GM21390 (cell line): ENCODE measurements around the gene TACO1.

Experiments used
- ATAC-seq: cut with Tn5 transposase; IDR thresholded peaks from one replicate; pipeline ENCODE4 v1.9.1; 2021; ENCODE audit not compliant: unreplicated experiment

Gene TACO1

DNA sequence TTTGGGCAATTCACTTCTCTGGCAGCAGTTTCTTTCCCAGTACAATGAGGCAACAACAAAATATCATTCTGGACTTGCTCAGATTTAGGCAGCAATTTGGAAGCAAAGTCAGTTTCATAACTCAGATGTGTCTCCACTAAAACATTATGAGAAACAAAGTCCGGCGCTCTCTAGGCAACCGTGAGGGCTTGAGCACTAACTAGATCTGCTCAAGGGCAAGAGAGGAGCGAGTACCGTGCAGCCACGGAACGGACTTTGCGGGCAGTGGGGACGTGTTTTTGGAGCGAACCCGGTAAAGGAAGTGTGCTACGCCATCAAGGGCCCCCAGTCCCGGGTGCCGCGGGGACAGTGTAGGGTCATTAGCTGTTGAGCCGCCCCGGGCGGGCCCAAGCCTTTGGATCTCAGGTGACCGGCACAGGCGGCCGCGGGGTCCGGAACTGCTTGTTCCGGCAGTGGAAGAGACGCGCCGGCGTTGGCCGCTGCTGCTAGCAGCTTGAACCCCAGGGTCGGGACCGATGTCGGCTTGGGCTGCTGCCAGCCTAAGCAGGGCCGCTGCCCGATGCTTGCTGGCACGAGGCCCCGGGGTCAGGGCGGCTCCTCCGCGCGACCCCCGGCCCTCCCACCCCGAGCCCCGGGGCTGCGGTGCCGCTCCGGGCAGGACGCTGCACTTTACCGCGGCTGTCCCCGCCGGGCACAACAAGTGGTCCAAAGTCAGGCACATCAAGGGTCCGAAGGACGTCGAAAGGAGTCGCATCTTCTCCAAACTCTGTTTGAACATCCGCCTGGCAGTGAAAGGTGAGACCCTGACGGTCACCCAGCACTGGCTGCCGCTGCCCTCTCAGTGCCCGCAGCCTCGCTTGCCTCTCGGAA is at the start of gene TACO1:
TACO1 (plus strand) TSS at position 327 of the 870 bp plus-strand sequence; CDS start at position 516, 189 bp downstream.
- peak; percentile 84 for ATAC-seq

DNA sequence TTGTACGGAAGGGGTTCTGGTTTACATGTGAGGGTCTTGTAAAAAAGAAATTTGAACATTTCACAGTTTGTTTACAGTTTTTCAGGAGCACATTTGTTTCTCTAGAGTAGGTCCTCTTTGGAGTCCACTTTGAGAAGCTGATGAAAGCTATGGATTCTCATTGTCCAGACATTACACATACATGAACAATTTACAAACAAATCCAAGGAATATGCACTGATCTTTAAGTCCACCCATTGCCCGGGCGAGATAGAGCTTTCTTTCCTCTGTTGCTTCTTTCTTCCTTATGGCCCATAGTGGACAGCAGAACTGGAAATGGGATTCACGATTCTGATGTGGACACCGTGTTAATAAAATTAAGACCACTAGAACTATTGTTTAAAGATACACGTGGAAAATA is 48.5 kb upstream of the TACO1 start:
- ATAC-seq: no peak

DNA sequence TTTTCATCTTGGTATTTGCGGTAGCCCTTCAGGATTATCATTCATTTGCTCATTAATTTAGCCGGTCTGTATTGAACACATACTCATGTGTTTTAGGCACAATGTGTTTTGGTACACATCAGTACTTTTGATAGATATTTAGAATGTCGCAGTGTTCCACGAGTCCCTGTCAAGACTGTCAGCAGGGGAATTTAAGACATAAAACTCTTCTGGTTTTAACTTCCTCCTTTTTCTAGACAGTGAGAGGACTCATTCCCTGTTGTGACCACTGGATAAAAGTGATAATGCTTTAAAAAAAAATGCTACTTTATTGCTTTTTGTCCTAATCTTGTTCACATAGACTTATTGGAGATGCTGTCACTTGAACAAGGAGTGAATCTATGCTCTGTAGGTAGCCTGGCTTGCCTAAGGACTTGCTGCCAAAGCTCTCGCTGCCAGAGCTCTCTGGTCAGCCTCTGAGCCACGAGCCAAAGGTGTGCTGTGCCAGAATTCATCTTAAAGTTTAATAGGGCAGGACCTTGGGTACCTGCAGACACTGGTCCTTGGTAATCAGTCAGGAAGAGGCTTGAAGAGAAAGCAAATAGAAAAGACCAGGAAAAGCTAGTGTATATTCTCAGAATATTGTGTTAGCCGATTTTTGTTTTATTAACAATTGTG is 45.1 kb upstream of the TACO1 start:
- ATAC-seq: no peak

DNA sequence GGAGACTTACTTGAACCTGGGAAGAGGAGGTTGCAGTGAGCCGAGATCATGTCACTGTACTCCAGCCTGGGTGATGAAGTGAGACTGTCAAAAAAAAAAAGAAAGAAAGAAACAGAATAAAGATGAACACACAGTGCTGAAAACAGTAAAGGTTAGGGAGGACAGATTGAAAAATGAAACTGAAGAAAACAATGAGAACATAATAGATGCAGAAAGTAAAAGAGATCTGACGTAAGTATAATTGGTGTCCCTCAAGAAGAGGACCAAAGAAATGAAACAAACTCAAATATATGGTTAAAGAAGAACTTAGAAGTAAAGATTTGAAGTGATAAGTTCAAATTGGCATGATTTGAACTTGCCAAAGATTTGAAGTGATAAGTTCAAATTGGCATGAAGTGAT is 43.3 kb upstream of the TACO1 start:
- no peak for ATAC-seq

DNA sequence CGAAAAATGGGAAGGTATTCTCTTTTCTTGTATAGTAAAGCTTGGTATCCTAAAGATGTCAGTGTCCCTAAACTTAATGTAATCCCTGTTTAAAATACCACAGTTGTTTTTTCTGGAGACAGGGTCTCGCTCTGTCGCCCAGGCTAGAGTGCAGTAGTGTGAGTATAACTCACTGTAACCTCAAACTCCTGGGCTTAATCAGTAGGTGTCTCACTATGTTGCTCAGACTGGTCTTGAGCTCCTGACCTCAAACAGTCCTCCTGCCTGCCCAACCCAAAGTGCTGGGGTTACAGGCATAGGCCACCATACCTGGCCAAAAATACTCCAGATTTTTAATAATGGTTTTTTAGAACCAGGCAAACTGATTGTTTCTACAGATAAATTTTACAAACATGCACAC is 42.3 kb upstream of the TACO1 start:
- no peak for ATAC-seq

DNA sequence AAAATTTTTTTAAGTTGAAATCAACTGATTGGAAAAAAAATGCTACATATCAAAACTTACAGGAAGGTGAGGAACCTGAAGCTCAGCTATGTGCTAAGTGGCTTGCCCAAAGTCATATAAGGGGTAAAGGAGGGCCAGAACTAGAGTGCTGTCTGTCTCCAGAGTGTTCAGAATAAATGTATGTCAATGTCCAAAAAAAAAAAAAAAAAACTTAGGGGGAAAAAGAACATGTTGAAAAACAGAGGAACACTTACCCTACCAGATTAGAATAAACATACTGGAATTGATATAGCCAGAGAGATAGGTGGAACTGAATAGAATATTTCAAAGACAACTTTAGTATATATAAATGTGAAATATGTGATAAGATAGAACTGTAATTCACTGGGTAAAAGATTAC is 38.9 kb upstream of the TACO1 start:
- no peak for ATAC-seq

DNA sequence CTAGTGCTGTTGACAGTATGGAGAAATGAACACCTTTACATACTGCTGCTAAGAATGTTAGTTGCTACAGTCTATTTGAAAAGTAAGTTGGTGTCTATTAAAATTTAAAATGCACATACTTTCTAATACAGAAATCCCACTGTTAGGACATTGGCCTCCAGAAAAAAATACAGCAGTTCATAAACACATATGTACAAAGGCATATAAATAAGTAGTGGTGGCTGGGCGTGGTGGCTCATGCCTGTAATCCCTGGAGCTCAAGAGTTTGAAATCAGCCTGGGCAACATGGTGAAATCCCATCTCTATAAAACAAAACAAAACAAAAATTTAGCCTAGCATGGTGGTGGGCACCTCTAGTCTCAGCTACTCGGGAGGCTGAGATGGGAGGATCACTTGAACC is 37.4 kb upstream of the TACO1 start:
- no peak for ATAC-seq

DNA sequence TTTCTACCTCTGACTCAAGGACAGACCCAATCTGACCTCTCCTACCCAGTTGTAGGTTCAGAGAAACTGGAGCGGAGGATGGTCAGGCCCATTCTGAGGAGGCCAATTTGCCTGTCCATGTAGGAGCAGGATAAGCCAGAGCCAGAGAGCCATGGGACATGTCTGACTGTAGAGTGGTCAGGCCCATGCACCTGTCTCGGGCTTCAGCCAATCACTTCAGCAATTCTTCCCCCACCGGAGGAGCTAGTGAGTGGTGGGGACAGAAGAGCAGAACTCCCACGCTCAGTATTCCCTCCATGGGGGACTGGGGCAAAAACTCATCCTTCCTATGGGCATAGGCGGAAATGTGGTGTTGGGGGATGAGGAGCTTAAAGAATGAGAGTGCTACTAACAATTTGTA is 36.1 kb upstream of the TACO1 start:
- ATAC-seq: no peak

DNA sequence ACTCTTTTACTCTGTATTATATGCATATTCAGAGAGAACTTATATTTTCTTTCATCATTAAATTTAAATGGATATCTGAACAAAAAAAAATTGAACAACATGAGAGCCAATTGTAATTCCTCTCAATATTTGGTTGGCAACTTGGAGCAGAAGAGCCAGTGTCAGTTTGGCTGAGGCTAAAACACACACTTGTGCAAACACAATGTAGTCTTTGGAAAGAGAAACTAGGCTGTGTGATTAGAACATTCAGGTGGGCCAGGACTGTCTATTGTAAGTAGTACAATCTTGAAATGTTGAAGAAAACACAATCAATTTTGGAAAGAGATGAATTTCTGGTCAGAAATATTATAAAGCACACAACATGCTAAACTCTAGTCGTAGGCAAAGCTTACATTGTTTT is 33.5 kb upstream of the TACO1 start:
- no peak for ATAC-seq

DNA sequence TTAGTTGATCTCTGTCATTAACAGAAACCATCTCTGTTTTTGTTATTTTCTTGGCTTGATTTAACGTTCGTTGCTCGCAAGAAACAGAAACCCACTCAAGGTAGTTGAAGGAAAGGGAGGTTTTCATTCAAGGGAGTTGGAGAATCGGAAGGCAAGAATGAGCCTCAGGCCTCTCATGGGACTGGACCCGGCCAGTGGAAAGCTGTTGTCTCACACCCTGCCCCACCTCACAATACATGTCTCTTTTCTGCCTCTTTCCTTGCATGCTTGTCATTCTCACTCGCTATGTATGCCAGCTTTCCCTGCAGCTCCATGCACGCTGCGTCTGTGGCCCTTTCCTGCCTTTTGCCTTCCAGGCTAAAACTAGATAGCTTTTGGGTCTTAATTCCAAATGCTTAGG is 32.1 kb upstream of the TACO1 start:
- no peak for ATAC-seq

DNA sequence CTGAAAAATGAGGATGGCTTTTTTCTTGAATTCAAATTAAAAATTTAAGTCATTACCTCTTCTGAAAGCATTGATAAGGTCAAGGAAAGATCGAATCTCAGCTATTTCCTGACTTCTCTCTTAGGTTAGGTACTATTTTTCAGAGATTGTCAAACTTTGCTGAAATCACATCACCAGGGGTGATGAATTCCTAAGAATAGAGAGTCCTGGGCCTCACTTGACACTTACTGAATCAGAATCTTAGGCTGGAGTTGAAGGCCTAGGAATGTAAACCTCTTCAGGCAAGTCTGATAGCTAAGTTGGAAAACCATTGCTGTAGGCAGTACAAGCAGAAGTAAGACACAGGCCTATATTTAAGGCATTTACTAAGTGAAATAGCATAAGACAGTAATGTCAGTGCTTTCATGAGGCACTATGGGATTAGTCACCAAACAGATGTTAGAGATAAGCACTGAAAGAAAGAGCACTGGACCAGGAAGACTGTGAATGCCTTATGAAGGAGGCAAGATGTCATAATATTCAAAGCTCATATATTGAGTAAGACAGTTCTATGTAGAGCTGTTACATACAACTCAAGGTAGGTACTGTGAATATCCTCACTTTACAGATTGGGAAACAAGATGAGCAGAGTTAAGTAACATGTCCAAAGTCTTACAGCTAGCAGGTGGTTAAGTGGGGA is 28.9 kb upstream of the TACO1 start:
- no peak for ATAC-seq

DNA sequence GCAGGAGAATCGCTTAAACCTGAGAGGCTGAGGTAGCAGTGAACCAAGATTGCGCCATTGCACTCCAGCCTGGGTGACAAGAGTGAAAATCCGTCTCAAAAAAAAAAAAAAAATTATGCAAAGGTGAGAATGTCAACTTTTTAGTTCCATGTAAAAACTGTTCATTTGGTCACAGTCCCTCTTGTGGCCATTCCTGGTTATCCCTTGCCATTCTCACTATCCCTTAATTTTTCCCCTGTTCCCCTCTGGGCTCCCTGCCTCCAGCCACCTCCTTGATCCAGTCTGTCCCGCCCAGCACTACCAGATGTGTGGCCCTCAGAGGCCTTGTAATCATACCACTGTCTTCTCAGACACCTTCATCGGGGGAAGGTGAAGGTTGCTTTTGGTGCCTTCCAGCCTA is 27.1 kb upstream of the TACO1 start:
- ATAC-seq: no peak

DNA sequence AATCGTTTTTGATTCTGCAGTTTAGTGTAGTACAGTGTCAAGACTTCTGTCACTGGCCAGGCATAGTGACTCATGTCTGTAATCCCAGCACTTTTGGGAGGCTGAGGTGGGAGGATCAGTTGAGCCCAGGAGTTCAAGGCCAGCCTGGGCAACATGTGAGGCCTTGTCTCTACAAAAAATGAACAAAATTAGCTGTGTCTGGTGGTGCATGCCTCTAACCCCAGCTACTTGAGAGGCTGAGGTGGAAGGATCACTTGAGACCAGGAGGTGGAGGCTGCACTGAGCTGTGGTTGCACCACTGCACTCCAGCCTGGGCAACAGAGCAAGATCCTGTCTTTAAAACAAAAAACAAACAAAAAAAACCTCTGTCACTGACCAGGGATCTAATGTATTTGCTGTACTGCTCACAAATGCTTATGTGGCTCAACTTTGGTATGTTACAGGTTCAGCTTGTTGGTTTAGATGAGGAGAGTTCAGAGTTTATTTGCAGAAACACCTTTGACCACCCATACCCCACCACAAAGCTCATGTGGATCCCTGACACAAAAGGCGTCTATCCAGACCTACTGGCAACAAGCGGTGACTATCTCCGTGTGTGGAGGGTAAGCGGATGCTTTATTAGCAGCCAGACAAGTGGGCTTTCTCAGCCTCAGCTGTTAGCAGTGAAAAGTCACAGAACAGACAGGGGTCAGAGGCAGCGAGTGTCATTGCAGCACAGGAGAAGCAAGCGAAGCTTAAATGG is 22.5 kb upstream of the TACO1 start:
- no peak for ATAC-seq

DNA sequence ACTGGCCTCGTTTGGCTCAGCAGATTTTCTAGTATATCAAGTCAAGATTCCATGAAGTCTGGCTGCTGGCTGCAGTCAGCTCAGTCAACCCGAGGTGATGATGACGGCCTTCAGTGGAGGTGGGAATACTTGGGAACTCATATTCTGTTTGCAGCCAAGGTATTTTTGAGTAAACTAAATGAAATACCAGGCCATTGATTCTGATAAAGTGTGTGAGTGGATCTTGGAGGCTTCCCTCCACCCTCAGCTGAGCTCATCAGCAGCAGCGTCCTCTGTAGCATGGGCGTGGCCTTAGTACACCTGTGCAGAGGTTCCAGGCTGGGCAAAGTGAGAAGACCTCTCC is 22.0 kb upstream of the TACO1 start:
- no peak for ATAC-seq

DNA sequence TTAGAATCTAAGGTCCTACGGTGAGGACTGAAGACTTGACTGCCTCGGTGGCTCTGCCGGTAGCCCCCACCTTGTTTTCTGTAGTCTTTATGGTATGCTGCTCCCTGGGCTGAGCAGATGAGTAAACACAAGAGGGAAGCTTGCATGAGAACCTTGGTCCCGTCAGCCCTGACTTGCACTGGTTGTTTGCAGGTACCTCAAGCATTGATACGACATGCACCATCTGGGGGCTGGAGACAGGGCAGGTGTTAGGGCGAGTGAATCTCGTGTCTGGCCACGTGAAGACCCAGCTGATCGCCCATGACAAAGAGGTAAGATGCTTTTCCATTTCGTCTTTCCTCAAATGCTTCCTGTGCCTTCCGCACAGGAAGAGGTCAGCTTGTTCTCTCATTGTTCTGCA is 21.1 kb upstream of the TACO1 start:
- ATAC-seq: no peak

DNA sequence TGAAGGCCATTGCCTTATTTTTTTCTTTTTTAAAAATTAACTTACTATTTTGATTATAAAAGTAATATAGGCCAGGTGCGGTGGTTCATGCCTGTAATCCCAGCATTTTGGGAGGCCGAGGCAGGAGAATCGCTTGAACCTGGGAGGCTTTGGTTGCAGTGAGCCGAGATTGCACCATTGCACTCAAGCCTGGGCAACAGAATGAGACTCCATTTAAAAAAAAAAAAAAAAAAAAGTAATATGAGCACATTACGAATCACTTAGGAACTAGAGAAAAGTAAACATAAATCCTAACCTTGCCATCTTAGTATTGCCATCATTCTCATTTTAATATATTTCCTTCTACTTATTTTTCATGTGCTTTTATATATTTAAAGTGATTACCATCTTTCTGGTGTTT is 12.9 kb upstream of the TACO1 start:
- no peak for ATAC-seq

DNA sequence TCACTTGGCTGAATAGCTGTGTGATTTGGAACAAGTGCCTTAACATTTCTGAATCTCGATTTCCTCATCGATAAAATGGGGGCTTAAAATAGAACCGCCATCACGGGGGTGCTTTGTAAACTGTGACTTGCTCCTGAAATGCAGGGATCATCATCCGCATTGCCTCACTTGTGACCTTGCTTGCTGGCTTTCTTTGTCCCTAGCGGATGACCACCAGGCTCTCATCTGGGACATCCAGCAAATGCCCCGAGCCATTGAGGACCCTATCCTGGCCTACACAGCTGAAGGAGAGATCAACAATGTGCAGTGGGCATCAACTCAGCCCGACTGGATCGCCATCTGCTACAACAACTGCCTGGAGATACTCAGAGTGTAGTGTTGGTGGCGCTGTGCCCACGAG is 11.9 kb upstream of the TACO1 start:
- no peak for ATAC-seq

DNA sequence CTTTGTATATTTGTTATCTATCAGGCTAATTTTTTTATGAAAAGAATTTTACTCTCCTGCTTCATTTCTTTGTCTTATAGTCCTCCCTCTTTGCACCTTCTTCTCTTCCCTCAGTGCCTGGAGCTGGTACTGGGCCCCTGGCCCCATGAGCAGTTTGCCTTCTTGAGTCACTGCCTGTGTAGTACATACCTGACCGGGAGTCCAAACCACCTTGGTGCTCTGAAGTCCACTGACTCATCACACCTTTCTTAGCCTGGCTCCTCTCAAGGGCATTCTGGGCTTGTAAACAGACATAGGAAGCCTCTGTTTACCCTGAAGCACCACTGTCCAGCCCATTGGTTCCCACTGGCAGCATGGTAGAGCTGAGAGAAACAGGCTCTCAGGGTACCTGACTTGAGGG is 11.0 kb upstream of the TACO1 start:
- no peak for ATAC-seq

DNA sequence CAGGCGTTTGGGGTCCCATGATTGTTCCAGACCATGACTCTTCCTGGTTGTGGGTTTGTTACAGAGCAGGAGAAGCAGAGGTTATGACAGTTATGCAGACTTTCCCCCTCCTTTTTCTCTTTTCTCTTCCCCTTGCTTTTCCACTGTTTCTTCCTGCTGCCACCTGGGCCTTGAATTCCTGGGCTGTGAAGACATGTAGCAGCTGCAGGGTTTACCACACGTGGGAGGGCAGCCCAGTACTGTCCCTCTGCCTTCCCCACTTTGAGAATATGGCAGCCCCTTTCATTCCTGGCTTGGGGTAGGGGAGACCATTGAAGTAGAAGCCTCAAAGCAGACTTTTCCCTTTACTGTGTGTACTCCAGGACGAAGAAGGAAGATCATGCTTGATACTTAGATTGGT is 7.9 kb upstream of the TACO1 start:
- no peak for ATAC-seq

DNA sequence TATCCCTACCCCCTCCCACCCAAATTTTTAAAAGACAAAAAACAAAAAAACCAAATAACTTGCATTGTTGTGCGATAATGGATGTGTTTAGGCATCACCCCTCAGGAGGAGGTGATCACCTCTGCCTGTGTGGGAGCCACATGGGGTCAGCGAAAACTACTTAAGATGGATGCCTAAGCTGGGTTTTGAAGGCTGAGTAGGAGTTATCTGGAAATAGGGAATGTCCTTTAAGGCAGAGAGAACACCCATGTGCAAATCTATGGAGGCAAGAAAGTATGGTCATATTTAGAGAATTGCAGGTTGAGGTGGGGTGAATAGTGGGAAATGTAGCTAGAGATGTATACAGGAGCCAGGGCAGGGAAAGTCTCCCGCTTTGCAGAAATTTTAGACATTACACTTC is 5.6 kb upstream of the TACO1 start:
- no peak for ATAC-seq

DNA sequence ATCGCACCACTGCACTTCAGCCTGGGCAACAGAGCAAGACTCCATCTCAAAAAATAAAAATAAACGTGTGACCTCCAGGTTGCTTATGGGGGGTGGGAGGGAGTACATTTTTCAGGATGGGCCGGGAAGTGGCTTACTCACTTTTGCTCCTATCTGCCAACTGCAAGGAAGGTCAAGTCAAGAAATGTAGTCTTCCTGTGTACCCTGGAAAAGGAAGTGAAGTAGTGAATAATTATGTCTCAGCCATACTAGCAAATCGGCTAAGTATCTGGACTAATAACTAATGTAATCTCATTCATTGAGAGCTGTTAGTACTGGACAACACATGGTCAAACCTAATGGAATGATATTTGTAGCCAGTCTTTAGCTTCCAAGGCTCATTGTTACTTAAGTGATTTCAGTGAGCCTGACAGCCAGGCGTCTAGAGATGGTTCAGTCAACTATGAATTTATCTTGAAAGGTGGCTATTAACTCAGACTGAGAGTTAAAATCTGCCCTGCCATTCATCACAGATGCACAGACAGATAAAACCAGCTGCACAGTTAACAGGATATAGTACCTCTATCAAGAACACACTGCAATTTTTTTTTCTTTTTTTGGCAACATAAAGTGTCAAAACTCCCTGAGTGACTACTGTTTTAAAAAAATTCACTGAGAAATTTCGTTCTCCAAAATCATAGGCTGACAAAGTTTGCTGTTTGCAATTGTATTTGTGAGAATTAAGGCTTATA is 3.7 kb upstream of the TACO1 start:
- ATAC-seq: no peak
